Activated CD4-positive, alpha-beta memory T cell treated with anti-CD3 and anti-CD28 coated beads, Interleukin-2, amount 10 ng/mL, durations not matched to agents 7 days and 5 days (primary cell): ENCODE data around the gene LCLAT1. TPM values are rescaled to one million over a fixed set of nuclear protein-coding genes. Genes with fewer than 3 reads are reported as not detected.

Experiments used
- CTCF ChIA-PET: fragments of 350-600 bp; sonication (Branson Sonifier 250); formaldehyde crosslinking; loops from one replicate; lab custom pipeline; 2021; ENCODE audit warnings: antibody characterized with exemption, inconsistent platforms; lab: Charles Lee
- POLR2A ChIA-PET: fragments of 350-600 bp; sonication (Branson Sonifier 250); formaldehyde crosslinking; loops from one replicate; lab custom pipeline; 2021; ENCODE audit warnings: antibody characterized with exemption; lab: Charles Lee
- DNase-seq: peaks from one replicate; pipeline ENCODE4 v3.0.0-alpha.2; 2020
- H3K27ac Mint-ChIP-seq: one replicate; pipeline ENCODE4 v1.8.0; 2021; ENCODE audit warnings: mild to moderate bottlenecking, mixed read lengths
- H3K27me3 Mint-ChIP-seq: one replicate; pipeline ENCODE4 v1.8.0; 2021; ENCODE audit warnings: mixed read lengths
- H3K36me3 Mint-ChIP-seq: one replicate; pipeline ENCODE4 v1.8.0; 2021; ENCODE audit warnings: low read depth, mixed read lengths
- H3K4me1 Mint-ChIP-seq: one replicate; pipeline ENCODE4 v1.8.0; 2021; ENCODE audit warnings: mixed read lengths
- H3K4me3 Mint-ChIP-seq: one replicate; pipeline ENCODE4 v1.8.0; 2021; ENCODE audit warnings: mild to moderate bottlenecking, mixed read lengths
- H3K9me3 Mint-ChIP-seq: one replicate; pipeline ENCODE4 v1.8.0; 2021; ENCODE audit warnings: mixed read lengths
- total RNA-seq, 2 experiments: library from RNA; stranded (reverse); gene quantifications; one replicate each; pipeline ENCODE4 v1.2.3, GENCODE V29; 2021

LCLAT1 gene
- total RNA-seq, 2 experiments from 2014 or later, result 17.0 to 17.6 TPM

GRCh38 chr2:30412047-30412683 is 34.9 kb upstream of the LCLAT1 start:
- DNase-seq, result no peak
- no peaks in the 10 kb centered on the region for H3K9me3 Mint-ChIP-seq
- no peaks in the 10 kb centered on the region for H3K27me3 Mint-ChIP-seq
- no peak overlapping the region for H3K27ac Mint-ChIP-seq
- CTCF ChIA-PET, result interaction anchor here (0.7 to 1.2 kb wide), 2 partner anchors 10 to 1074 kb away, joined by 3 read pairs; no protein-coding TSS in a partner anchor
- H3K4me3 Mint-ChIP-seq, result no peak overlapping the region
- no peaks in the 10 kb centered on the region for H3K36me3 Mint-ChIP-seq
- POLR2A ChIA-PET, result no interaction called here
- peaks cover 22% of the 10 kb centered on the region for H3K4me1 Mint-ChIP-seq

DNA sequence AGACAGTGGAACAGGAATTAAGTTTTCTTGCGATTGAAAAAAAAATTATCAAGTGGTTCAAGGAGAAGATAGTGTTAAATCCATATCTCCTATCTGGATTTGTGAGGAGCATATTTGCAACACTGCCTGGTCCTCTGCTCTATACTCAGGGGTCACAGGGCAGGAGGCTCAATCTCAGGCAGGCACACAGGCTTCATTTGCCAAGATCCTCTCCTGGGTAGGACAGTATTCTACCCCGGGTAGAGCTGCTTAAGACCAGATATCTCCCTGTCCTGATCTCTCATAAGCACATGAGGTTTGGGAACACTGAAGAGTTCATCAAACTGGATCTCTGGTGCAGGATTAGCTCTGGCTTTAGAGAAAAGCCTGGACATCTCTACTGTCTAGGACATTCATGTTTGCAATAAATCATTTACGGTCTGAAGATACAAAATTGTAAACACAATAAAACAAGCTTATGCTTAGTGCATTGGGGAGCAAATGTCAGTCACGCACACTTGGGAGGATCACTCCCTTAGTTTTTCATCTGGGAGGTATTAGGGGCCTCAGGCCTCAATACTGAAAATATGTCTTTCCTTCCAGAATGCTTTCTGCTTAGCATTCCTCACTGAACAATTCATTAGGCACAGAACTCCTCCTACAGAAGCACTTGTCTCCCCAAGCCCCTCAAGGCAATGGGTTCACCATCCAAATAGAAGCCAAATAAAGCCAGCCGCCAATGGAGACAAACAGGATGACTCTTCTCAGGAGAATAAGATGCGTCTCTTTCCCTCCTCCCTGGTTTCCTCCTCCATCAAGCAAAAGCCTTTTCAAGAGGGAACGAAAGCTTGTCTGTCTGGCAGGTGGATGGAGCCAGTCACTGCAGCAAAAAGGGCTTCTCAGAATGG is 34.1 kb upstream of the LCLAT1 start:
- Mint-ChIP-seq H3K9me3 (no peaks in the 10 kb centered on the region), H3K4me3 (no peak overlapping the region), H3K36me3 (no peaks in the 10 kb centered on the region), H3K4me1 (peaks cover 22% of the 10 kb centered on the region), H3K27ac (no peak overlapping the region), H3K27me3 (no peaks in the 10 kb centered on the region)
- no peak for DNase-seq
- ChIA-PET CTCF (interaction anchor here (1.2 kb wide), 1 partner anchor 9 kb away, joined by 3 read pairs; no protein-coding TSS in a partner anchor), POLR2A (no interaction called here)

- ChIA-PET POLR2A (no interaction called here), CTCF (interaction anchor here (0.9 kb wide), 1 partner anchor 182 kb away, joined by 3 read pairs; no protein-coding TSS in a partner anchor)
- DNase-seq, result no peak
- Mint-ChIP-seq H3K27ac (no peak overlapping the region), H3K27me3 (no peaks in the 10 kb centered on the region), H3K36me3 (no peaks in the 10 kb centered on the region), H3K9me3 (no peaks in the 10 kb centered on the region), H3K4me3 (no peak overlapping the region), H3K4me1 (peaks cover 10% of the 10 kb centered on the region)
Observed at GRCh38 chr2:30414961-30415360, 32.1 kb upstream of the LCLAT1 start.

GRCh38 chr2:30417253-30417652 is 29.8 kb upstream of the LCLAT1 start:
- POLR2A ChIA-PET, result no interaction called here
- DNase-seq, result no peak
- no peak overlapping the region for H3K27ac Mint-ChIP-seq
- peaks cover 16% of the 10 kb centered on the region for H3K4me1 Mint-ChIP-seq
- H3K4me3 Mint-ChIP-seq, result no peak overlapping the region
- no peaks in the 10 kb centered on the region for H3K36me3 Mint-ChIP-seq
- H3K9me3 Mint-ChIP-seq, result no peaks in the 10 kb centered on the region
- H3K27me3 Mint-ChIP-seq, result no peaks in the 10 kb centered on the region
- CTCF ChIA-PET, result no interaction called here

DNA sequence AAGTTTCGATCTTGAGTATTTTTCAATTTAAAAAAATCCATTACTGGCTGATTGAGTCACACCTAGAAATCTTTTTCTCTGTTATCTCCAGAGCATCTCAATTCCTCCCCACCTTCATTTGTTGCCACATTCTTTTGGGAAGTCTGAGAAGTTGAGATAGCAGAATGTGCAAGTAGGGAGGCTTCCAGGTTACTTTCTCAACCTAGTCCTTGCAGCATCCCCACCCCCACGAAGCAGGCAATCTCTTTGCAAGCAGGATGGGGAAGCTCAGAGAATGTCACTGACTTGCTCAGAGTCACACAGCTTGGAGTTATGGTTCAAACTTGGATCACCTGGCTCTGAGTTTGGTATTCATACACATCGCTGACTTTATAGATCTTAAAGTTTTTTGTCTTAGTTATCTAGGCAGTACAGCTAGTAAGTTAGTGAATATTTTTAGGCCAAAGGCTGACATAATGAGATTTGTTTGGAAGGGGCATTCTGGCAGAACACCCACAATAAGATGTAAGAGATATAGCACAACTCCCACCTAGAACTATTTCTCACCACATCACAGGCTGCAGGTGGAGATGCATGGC is 25.9 kb upstream of the LCLAT1 start:
- peak overlapping the region; percentile 7 for H3K4me3 Mint-ChIP-seq
- peak overlapping the region; percentile 85 for H3K27ac Mint-ChIP-seq
- peaks cover 27% of the 10 kb centered on the region for H3K4me1 Mint-ChIP-seq
- H3K27me3 Mint-ChIP-seq, result no peaks in the 10 kb centered on the region
- DNase-seq, result no peak
- no peaks in the 10 kb centered on the region for H3K36me3 Mint-ChIP-seq
- no peaks in the 10 kb centered on the region for H3K9me3 Mint-ChIP-seq
- CTCF ChIA-PET, result interaction anchor here (1.7 to 1.8 kb wide), 2 partner anchors 194 to 212 kb away, joined by 4 to 7 read pairs; no protein-coding TSS in a partner anchor
- POLR2A ChIA-PET, result interaction anchor here (1.1 to 3.6 kb wide), 4 partner anchors 16 to 189 kb away, joined by 3 to 22 read pairs (median 6); partner anchors contain the start of gene LCLAT1

DNA sequence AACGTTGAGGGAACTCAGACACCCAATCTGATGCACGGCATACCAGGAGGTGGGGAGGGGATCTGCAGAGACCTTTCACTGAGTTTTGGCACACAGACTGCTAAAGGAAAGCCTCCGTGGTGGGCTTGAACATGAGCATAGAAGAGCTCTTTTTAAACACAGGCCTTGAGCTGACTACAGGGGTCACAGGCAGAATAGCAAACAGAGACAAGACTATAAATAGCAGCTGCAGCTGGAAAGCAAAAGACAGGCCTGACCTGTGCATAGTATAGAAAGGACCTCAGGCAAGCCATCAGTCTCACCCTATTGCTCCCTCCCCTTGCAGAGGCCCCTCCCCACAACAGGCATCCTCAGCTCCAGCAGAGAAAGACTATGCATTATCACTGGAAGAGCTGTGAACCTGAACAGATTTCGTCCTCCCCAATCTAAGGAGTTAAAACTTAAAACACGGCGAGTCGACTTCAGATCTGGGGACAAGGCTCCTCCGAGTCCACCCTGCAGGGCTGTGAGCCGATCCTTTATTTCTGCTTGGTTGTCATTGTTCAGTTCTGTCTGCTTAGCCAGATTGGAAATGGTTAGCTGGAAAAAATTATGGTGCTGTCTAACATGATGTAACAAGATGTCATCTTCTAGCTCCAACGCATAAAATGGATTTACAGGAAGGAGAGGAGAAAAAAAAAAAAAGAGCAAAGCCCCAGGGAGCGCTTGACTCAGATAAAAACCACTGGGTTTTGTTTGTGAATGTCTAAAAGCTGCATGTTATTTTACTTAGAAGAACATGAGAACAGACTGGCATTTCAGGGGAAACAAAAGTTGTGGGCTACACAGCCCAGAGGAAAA is 25.2 kb upstream of the LCLAT1 start:
- POLR2A ChIA-PET, result interaction anchor here (0.7 to 3.6 kb wide), 8 partner anchors 17 to 275 kb away, joined by 3 to 22 read pairs (median 6); partner anchors contain the start of genes LCLAT1 and YPEL5
- no peaks in the 10 kb centered on the region for H3K27me3 Mint-ChIP-seq
- H3K4me1 Mint-ChIP-seq, result peaks cover 32% of the 10 kb centered on the region
- peak overlapping the region; percentile 85 for H3K27ac Mint-ChIP-seq
- CTCF ChIA-PET, result interaction anchor here (0.7 to 3.8 kb wide), 7 partner anchors 10 to 290 kb away, joined by 3 to 17 read pairs (median 4); partner anchors contain the start of gene LCLAT1
- peak overlapping the region; percentile 39 for H3K4me3 Mint-ChIP-seq
- H3K36me3 Mint-ChIP-seq, result no peaks in the 10 kb centered on the region
- peak; percentile 21 for DNase-seq
- H3K9me3 Mint-ChIP-seq, result no peaks in the 10 kb centered on the region

- no peaks in the 10 kb centered on the region for H3K9me3 Mint-ChIP-seq
- peak; percentile 84 for DNase-seq
- CTCF ChIA-PET, result interaction anchor here (0.7 to 3.8 kb wide), 9 partner anchors 11 to 568 kb away, joined by 3 to 17 read pairs (median 4); partner anchors contain the start of gene LCLAT1
- peak overlapping the region; percentile 85 for H3K27ac Mint-ChIP-seq
- H3K4me3 Mint-ChIP-seq, result peak overlapping the region; percentile 39
- H3K27me3 Mint-ChIP-seq, result no peaks in the 10 kb centered on the region
- no peaks in the 10 kb centered on the region for H3K36me3 Mint-ChIP-seq
- peaks cover 32% of the 10 kb centered on the region for H3K4me1 Mint-ChIP-seq
- POLR2A ChIA-PET, result interaction anchor here (1.1 to 3.6 kb wide), 6 partner anchors 18 to 276 kb away, joined by 3 to 22 read pairs (median 7); partner anchors contain the start of genes LCLAT1 and YPEL5
Observed at GRCh38 chr2:30422444-30423040, 24.5 kb upstream of the LCLAT1 start.

GRCh38 chr2:30424231-30424630 is 22.8 kb upstream of the LCLAT1 start:
- no peak for DNase-seq
- POLR2A ChIA-PET, result interaction anchor here (2.4 to 3.6 kb wide), 2 partner anchors 23 to 158 kb away, joined by 7 to 22 read pairs; partner anchors contain the start of gene LCLAT1
- H3K9me3 Mint-ChIP-seq, result no peaks in the 10 kb centered on the region
- H3K36me3 Mint-ChIP-seq, result no peaks in the 10 kb centered on the region
- CTCF ChIA-PET, result interaction anchor here (0.7 to 3.8 kb wide), 4 partner anchors 87 to 287 kb away, joined by 3 to 17 read pairs (median 6); no protein-coding TSS in a partner anchor
- H3K27me3 Mint-ChIP-seq, result no peaks in the 10 kb centered on the region
- H3K27ac Mint-ChIP-seq, result no peak overlapping the region
- H3K4me3 Mint-ChIP-seq, result no peak overlapping the region
- peaks cover 43% of the 10 kb centered on the region for H3K4me1 Mint-ChIP-seq

GRCh38 chr2:30425326-30425725 is 21.7 kb upstream of the LCLAT1 start:
- H3K4me3 Mint-ChIP-seq, result no peak overlapping the region
- CTCF ChIA-PET, result interaction anchor here (0.6 to 3.8 kb wide), 3 partner anchors 12 to 286 kb away, joined by 3 to 17 read pairs (median 7); no protein-coding TSS in a partner anchor
- DNase-seq, result no peak
- H3K27me3 Mint-ChIP-seq, result no peaks in the 10 kb centered on the region
- POLR2A ChIA-PET, result interaction anchor here (1.5 kb wide), 1 partner anchor 21 kb away, joined by 4 read pairs; the partner anchor contains the start of gene LCLAT1
- no peaks in the 10 kb centered on the region for H3K36me3 Mint-ChIP-seq
- no peak overlapping the region for H3K27ac Mint-ChIP-seq
- H3K4me1 Mint-ChIP-seq, result peaks cover 43% of the 10 kb centered on the region
- no peaks in the 10 kb centered on the region for H3K9me3 Mint-ChIP-seq

- H3K4me1 Mint-ChIP-seq, result peaks cover 22% of the 10 kb centered on the region
- no peaks in the 10 kb centered on the region for H3K36me3 Mint-ChIP-seq
- ChIA-PET CTCF (interaction anchor here (0.9 to 1.4 kb wide), 2 partner anchors 20 to 219 kb away, joined by 3 to 5 read pairs; no protein-coding TSS in a partner anchor), POLR2A (interaction anchor here (1.8 kb wide), 1 partner anchor 19 kb away, joined by 6 read pairs; the partner anchor contains the start of gene LCLAT1)
- H3K9me3 Mint-ChIP-seq, result no peaks in the 10 kb centered on the region
- no peak for DNase-seq
- no peak overlapping the region for H3K4me3 Mint-ChIP-seq
- no peaks in the 10 kb centered on the region for H3K27me3 Mint-ChIP-seq
- no peak overlapping the region for H3K27ac Mint-ChIP-seq
Observed at GRCh38 chr2:30427606-30428347, 19.3 kb upstream of the LCLAT1 start.

DNA sequence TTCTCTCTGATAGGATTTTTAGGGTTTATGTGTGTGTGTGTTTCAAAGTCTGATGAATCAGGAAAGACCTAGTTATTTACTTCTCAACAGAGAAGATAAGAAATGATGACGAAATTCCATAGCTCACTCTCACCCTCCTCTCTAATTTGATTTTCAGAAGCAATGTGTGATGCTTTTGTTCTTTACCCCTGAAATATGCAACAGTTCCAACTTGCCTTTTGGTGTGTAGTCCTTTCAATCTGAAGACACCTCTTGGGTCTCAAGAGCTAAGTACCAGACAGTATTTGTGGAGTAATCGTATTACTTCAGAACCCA is 18.7 kb upstream of the LCLAT1 start:
- Mint-ChIP-seq H3K4me1 (peaks cover 17% of the 10 kb centered on the region), H3K27me3 (no peaks in the 10 kb centered on the region)
- CTCF ChIA-PET, result interaction anchor here (0.9 to 1.4 kb wide), 2 partner anchors 19 to 220 kb away, joined by 3 to 5 read pairs; no protein-coding TSS in a partner anchor

More for the DNA sequence above, 18.7 kb upstream of the LCLAT1 start:
- DNase-seq, result no peak
- no peak overlapping the region for H3K4me3 Mint-ChIP-seq
- POLR2A ChIA-PET, result interaction anchor here (1.8 kb wide), 1 partner anchor 19 kb away, joined by 6 read pairs; the partner anchor contains the start of gene LCLAT1
- no peak overlapping the region for H3K27ac Mint-ChIP-seq
- H3K9me3 Mint-ChIP-seq, result no peaks in the 10 kb centered on the region
- no peaks in the 10 kb centered on the region for H3K36me3 Mint-ChIP-seq
